Measurements from ENCODE around the gene CYB5R4.

CYB5R4 gene

GRCh38 chr6:83976037-83976755, 116.7 kb downstream of the CYB5R4 start:
- no peak for DNase-seq (ENCODE audit: low read depth in 2 of 3, low spot score in 1 of 3)

GRCh38 chr6:83976871-83977270, 117.4 kb downstream of the CYB5R4 start:
- DNase-seq (ENCODE audit: low read depth in 2 of 3, low spot score in 1 of 3): no peak

- DNase-seq (ENCODE audit: low read depth in 2 of 3, low spot score in 1 of 3): no peak
Measured at GRCh38 chr6:83978324-83978734, 118.8 kb downstream of the CYB5R4 start.

- DNase-seq (ENCODE audit: low read depth in 2 of 3, low spot score in 1 of 3): no peak
Measured at GRCh38 chr6:83978997-83979396, 119.5 kb downstream of the CYB5R4 start.

- DNase-seq (ENCODE audit: low read depth in 2 of 3, low spot score in 1 of 3): no peak
Measured at GRCh38 chr6:83984411-83984810, 124.9 kb downstream of the CYB5R4 start.

GRCh38 chr6:83985308-83985713, 125.8 kb downstream of the CYB5R4 start:
- no peak for DNase-seq (ENCODE audit: low read depth in 2 of 3, low spot score in 1 of 3)

GRCh38 chr6:83985715-83986114, 126.2 kb downstream of the CYB5R4 start:
- no peak for DNase-seq (ENCODE audit: low read depth in 2 of 3, low spot score in 1 of 3)

- no peak for DNase-seq (ENCODE audit: low read depth in 2 of 3, low spot score in 1 of 3)
Measured at GRCh38 chr6:83998021-83998584, 138.6 kb downstream of the CYB5R4 start.

- no peak for DNase-seq (ENCODE audit: low read depth in 2 of 3, low spot score in 1 of 3)
Measured at GRCh38 chr6:84001119-84001518, 141.6 kb downstream of the CYB5R4 start.

GRCh38 chr6:84002226-84002625, 142.7 kb downstream of the CYB5R4 start:
- no peak for DNase-seq (ENCODE audit: low read depth in 2 of 3, low spot score in 1 of 3)

- DNase-seq (ENCODE audit: low read depth in 2 of 3, low spot score in 1 of 3): no peak
Measured at GRCh38 chr6:84003131-84003530, 143.6 kb downstream of the CYB5R4 start.

- DNase-seq (ENCODE audit: low read depth in 2 of 3, low spot score in 1 of 3): no peak
Measured at GRCh38 chr6:84003654-84004053, 144.2 kb downstream of the CYB5R4 start.

GRCh38 chr6:84007871-84008270, 148.4 kb downstream of the CYB5R4 start:
- no peak for DNase-seq (ENCODE audit: low read depth in 2 of 3, low spot score in 1 of 3)

- no peak for DNase-seq (ENCODE audit: low read depth in 2 of 3, low spot score in 1 of 3)
Measured at GRCh38 chr6:84013354-84013753, 153.9 kb downstream of the CYB5R4 start.

GRCh38 chr6:84013931-84014330, 154.4 kb downstream of the CYB5R4 start:
- no peak for DNase-seq (ENCODE audit: low read depth in 2 of 3, low spot score in 1 of 3)

GRCh38 chr6:84016029-84016428, 156.5 kb downstream of the CYB5R4 start:
- no peak for DNase-seq (ENCODE audit: low read depth in 2 of 3, low spot score in 1 of 3)
